HEK293 (cell line): ENCODE results near the gene ACRBP.

ENCODE experiments used
- GFI1B ChIP-seq: fragments of 450-650 bp; formaldehyde crosslinking; IDR thresholded peaks from 2 replicates; pipeline ENCODE4 v1.5.1; 2016; ENCODE audit warnings: missing biosample characterization, missing genetic modification characterization
- GLIS1 ChIP-seq: fragments of 450-650 bp; formaldehyde crosslinking; IDR thresholded peaks from 2 replicates; pipeline ENCODE4 v1.5.1; 2016; ENCODE audit warnings: missing biosample characterization, missing genetic modification characterization
- KLF17 ChIP-seq: fragments of 450-650 bp; formaldehyde crosslinking; IDR thresholded peaks from 2 replicates; pipeline ENCODE4 v1.5.1; 2016; ENCODE audit warnings: missing biosample characterization, missing genetic modification characterization
- KLF7 ChIP-seq: fragments of 450-650 bp; formaldehyde crosslinking; IDR thresholded peaks from 2 replicates; pipeline ENCODE4 v1.5.1; 2016; ENCODE audit warnings: missing biosample characterization, missing genetic modification characterization, borderline replicate concordance
- SALL2 ChIP-seq: fragments of 450-650 bp; formaldehyde crosslinking; IDR thresholded peaks from 2 replicates; pipeline ENCODE4 v1.5.0; 2017; ENCODE audit warnings: missing biosample characterization, mild to moderate bottlenecking, missing genetic modification characterization, borderline replicate concordance
- SP7 ChIP-seq: fragments of 450-650 bp; formaldehyde crosslinking; IDR thresholded peaks from 2 replicates; pipeline ENCODE4 v1.5.1; 2016; ENCODE audit warnings: missing biosample characterization, missing genetic modification characterization
- TRIM28 ChIP-seq: IDR thresholded peaks from 2 replicates; pipeline ENCODE4 v1.6.1; 2011; ENCODE audit warnings: low read length, control low read depth, borderline replicate concordance
- ZBTB21 ChIP-seq: fragments of 450-650 bp; formaldehyde crosslinking; IDR thresholded peaks from 2 replicates; pipeline ENCODE4 v1.5.1; 2017; ENCODE audit warnings: missing biosample characterization, missing genetic modification characterization
- ZFP37 ChIP-seq: fragments of 450-650 bp; formaldehyde crosslinking; IDR thresholded peaks from 2 replicates; pipeline ENCODE4 v1.5.1; 2016; ENCODE audit warnings: missing biosample characterization, missing genetic modification characterization
- ZIC2 ChIP-seq: fragments of 450-650 bp; formaldehyde crosslinking; IDR thresholded peaks from 2 replicates; pipeline ENCODE4 v1.5.1; 2016; ENCODE audit warnings: missing biosample characterization, missing genetic modification characterization
- ZNF155 ChIP-seq: fragments of 450-650 bp; formaldehyde crosslinking; IDR thresholded peaks from 2 replicates; pipeline ENCODE4 v1.5.1; 2016; ENCODE audit warnings: missing biosample characterization, missing genetic modification characterization
- ZNF184 ChIP-seq: fragments of 450-650 bp; IDR thresholded peaks from 2 replicates; pipeline ENCODE4 v1.5.1; 2018; ENCODE audit warnings: missing biosample characterization, mild to moderate bottlenecking, missing genetic modification characterization
- ZNF19 ChIP-seq: fragments of 450-650 bp; formaldehyde crosslinking; IDR thresholded peaks from 2 replicates; pipeline ENCODE4; 2016; ENCODE audit warnings: missing biosample characterization, missing genetic modification characterization, low read depth
- ZNF211 ChIP-seq: fragments of 450-650 bp; formaldehyde crosslinking; IDR thresholded peaks from 2 replicates; pipeline ENCODE4 v1.5.1; 2016; ENCODE audit warnings: low read depth, missing biosample characterization, missing genetic modification characterization
- ZNF221 ChIP-seq: fragments of 450-650 bp; formaldehyde crosslinking; IDR thresholded peaks from 2 replicates; pipeline ENCODE4 v1.5.1; 2017; ENCODE audit warnings: missing biosample characterization, missing genetic modification characterization, borderline replicate concordance
- ZNF23 ChIP-seq: fragments of 450-650 bp; formaldehyde crosslinking; IDR thresholded peaks from 2 replicates; pipeline ENCODE4 v1.5.1; 2016; ENCODE audit warnings: missing biosample characterization, missing genetic modification characterization, borderline replicate concordance
- ZNF266 ChIP-seq: fragments of 450-650 bp; formaldehyde crosslinking; IDR thresholded peaks from 2 replicates; pipeline ENCODE4 v1.5.1; 2016; ENCODE audit warnings: missing biosample characterization, missing genetic modification characterization, low read depth
- ZNF311 ChIP-seq: fragments of 450-650 bp; formaldehyde crosslinking; IDR thresholded peaks from 2 replicates; pipeline ENCODE4 v1.5.1; 2017; ENCODE audit warnings: missing biosample characterization, missing genetic modification characterization, borderline replicate concordance
- ZNF354C ChIP-seq: fragments of 450-650 bp; formaldehyde crosslinking; IDR thresholded peaks from 2 replicates; pipeline ENCODE4 v1.5.1; 2016; ENCODE audit warnings: missing biosample characterization, missing genetic modification characterization, low read depth, borderline replicate concordance
- ZNF366 ChIP-seq: fragments of 450-650 bp; formaldehyde crosslinking; conservative IDR thresholded peaks from 2 replicates; pipeline ENCODE4 v1.5.1; 2016; ENCODE audit warnings: missing biosample characterization, missing genetic modification characterization
- ZNF398 ChIP-seq: fragments of 450-650 bp; formaldehyde crosslinking; IDR thresholded peaks from 2 replicates; pipeline ENCODE4 v1.5.1; 2017; ENCODE audit warnings: missing biosample characterization, missing genetic modification characterization
- ZNF426 ChIP-seq: fragments of 450-650 bp; formaldehyde crosslinking; IDR thresholded peaks from 2 replicates; pipeline ENCODE4 v1.5.1; 2017; ENCODE audit warnings: missing biosample characterization, missing genetic modification characterization, mild to moderate bottlenecking, inconsistent platforms, moderate library complexity
- ZNF501 ChIP-seq: fragments of 450-650 bp; formaldehyde crosslinking; IDR thresholded peaks from 2 replicates; pipeline ENCODE4 v1.5.1; 2016; ENCODE audit warnings: missing biosample characterization, missing genetic modification characterization
- ZNF514 ChIP-seq: fragments of 450-650 bp; formaldehyde crosslinking; IDR thresholded peaks from 2 replicates; pipeline ENCODE4 v1.5.1; 2016; ENCODE audit warnings: missing biosample characterization, missing genetic modification characterization
- ZNF544 ChIP-seq: fragments of 450-650 bp; formaldehyde crosslinking; IDR thresholded peaks from 2 replicates; pipeline ENCODE4 v1.5.0; 2017; ENCODE audit warnings: missing biosample characterization, missing genetic modification characterization
- ZNF555 ChIP-seq: fragments of 450-650 bp; formaldehyde crosslinking; conservative IDR thresholded peaks from 2 replicates; pipeline ENCODE4 v1.5.1; 2017; ENCODE audit warnings: missing biosample characterization, mild to moderate bottlenecking, missing genetic modification characterization, inconsistent platforms
- ZNF558 ChIP-seq: fragments of 450-650 bp; formaldehyde crosslinking; IDR thresholded peaks from 2 replicates; pipeline ENCODE4 v1.5.1; 2016; ENCODE audit warnings: missing biosample characterization, missing genetic modification characterization
- ZNF621 ChIP-seq: fragments of 450-650 bp; formaldehyde crosslinking; IDR thresholded peaks from 2 replicates; pipeline ENCODE4 v1.5.1; 2017; ENCODE audit warnings: missing biosample characterization, missing genetic modification characterization
- ZNF626 ChIP-seq: fragments of 450-650 bp; sonication (Bioruptor Pico); formaldehyde crosslinking; IDR thresholded peaks from 2 replicates; pipeline ENCODE4 v1.5.1; 2018; ENCODE audit warnings: missing biosample characterization, missing genetic modification characterization, inconsistent platforms
- ZNF707 ChIP-seq: fragments of 450-650 bp; formaldehyde crosslinking; IDR thresholded peaks from 2 replicates; pipeline ENCODE4 v1.5.1; 2016; ENCODE audit warnings: missing biosample characterization, missing genetic modification characterization
- ZNF837 ChIP-seq: fragments of 450-650 bp; formaldehyde crosslinking; IDR thresholded peaks from 2 replicates; pipeline ENCODE4 v1.5.1; 2016; ENCODE audit warnings: missing biosample characterization, missing genetic modification characterization
- TF ChIP-seq, protein P1 (sequence below): fragments of 450-650 bp; IDR thresholded peaks from 2 replicates; pipeline ENCODE4 v1.5.1; 2018; ENCODE audit warnings: missing biosample characterization, mild to moderate bottlenecking, missing genetic modification characterization
- TF ChIP-seq, protein P2 (sequence below): fragments of 450-650 bp; formaldehyde crosslinking; IDR thresholded peaks from 2 replicates; pipeline ENCODE4 v1.5.1; 2016; ENCODE audit warnings: missing biosample characterization, missing genetic modification characterization

Gene ACRBP

GRCh38 chr12:6662906-6663742, 15.9 kb upstream of the ACRBP start, which contains the start of gene ING4 (continued):
- no peak for TF ChIP-seq ZNF707 (tag by site-specific recombination)
- no peak for TF ChIP-seq ZNF311
- TF ChIP-seq GLIS1, result peak; percentile 82
- TF ChIP-seq ZFP37, result no peak
- no peak for TF ChIP-seq GFI1B (tag by site-specific recombination)
- TF ChIP-seq ZNF266 (tag by site-specific recombination), result no peak
- TF ChIP-seq ZNF555, result no peak
- TF ChIP-seq ZNF23, result no peak
- TF ChIP-seq, protein P1, sequence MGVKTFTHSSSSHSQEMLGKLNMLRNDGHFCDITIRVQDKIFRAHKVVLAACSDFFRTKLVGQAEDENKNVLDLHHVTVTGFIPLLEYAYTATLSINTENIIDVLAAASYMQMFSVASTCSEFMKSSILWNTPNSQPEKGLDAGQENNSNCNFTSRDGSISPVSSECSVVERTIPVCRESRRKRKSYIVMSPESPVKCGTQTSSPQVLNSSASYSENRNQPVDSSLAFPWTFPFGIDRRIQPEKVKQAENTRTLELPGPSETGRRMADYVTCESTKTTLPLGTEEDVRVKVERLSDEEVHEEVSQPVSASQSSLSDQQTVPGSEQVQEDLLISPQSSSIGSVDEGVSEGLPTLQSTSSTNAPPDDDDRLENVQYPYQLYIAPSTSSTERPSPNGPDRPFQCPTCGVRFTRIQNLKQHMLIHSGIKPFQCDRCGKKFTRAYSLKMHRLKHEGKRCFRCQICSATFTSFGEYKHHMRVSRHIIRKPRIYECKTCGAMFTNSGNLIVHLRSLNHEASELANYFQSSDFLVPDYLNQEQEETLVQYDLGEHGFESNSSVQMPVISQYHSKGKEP, result peak; percentile 73
- TF ChIP-seq ZNF398 (tag by site-specific recombination), result peak; percentile 9; the same call in 1 of the 2 replicates
- TF ChIP-seq ZNF155 (tag by site-specific recombination), result no peak
- peak; percentile 80 for TF ChIP-seq ZNF366 (tag by site-specific recombination)
- TF ChIP-seq ZNF558 (tag by site-specific recombination), result peak; percentile 72; the same call in 1 of the 2 replicates
- TF ChIP-seq ZNF501, result peak; percentile 75
- TF ChIP-seq ZNF19 (tag by site-specific recombination), result no peak
- TF ChIP-seq SALL2, result no peak
- TF ChIP-seq KLF7 (tag by site-specific recombination), result peak; percentile 82
- no peak for TF ChIP-seq ZNF211
- peak; percentile 100 for TF ChIP-seq ZBTB21 (tag by site-specific recombination)
- TF ChIP-seq ZNF837 (tag by site-specific recombination), result no peak
- TF ChIP-seq ZIC2, result peak; percentile 73
- TF ChIP-seq ZNF626 (tag by site-specific recombination), result no peak
- TF ChIP-seq KLF17 (tag by site-specific recombination), result peak; percentile 82
- no peak for TF ChIP-seq ZNF221 (tag by site-specific recombination)
- 0 out of 2 replicates have a peak, but pooled peaks have one; percentile 66 for TF ChIP-seq ZNF184 (tag by site-specific recombination)
- no peak for TF ChIP-seq ZNF514
- no peak for TF ChIP-seq ZNF354C (tag by site-specific recombination)
- TF ChIP-seq, protein P2, sequence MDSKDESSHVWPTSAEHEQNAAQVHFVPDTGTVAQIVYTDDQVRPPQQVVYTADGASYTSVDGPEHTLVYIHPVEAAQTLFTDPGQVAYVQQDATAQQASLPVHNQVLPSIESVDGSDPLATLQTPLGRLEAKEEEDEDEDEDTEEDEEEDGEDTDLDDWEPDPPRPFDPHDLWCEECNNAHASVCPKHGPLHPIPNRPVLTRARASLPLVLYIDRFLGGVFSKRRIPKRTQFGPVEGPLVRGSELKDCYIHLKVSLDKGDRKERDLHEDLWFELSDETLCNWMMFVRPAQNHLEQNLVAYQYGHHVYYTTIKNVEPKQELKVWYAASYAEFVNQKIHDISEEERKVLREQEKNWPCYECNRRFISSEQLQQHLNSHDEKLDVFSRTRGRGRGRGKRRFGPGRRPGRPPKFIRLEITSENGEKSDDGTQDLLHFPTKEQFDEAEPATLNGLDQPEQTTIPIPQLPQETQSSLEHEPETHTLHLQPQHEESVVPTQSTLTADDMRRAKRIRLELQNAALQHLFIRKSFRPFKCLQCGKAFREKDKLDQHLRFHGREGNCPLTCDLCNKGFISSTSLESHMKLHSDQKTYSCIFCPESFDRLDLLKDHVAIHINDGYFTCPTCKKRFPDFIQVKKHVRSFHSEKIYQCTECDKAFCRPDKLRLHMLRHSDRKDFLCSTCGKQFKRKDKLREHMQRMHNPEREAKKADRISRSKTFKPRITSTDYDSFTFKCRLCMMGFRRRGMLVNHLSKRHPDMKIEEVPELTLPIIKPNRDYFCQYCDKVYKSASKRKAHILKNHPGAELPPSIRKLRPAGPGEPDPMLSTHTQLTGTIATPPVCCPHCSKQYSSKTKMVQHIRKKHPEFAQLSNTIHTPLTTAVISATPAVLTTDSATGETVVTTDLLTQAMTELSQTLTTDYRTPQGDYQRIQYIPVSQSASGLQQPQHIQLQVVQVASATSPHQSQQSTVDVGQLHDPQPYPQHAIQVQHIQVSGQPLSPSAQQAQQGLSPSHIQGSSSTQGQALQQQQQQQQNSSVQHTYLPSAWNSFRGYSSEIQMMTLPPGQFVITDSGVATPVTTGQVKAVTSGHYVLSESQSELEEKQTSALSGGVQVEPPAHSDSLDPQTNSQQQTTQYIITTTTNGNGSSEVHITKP (tag by site-specific recombination), result peak; percentile 61
- peak; percentile 61; the same call in 1 of the 2 replicates for TF ChIP-seq TRIM28
- no peak for TF ChIP-seq ZNF621 (tag by site-specific recombination)
- no peak for TF ChIP-seq ZNF426 (tag by site-specific recombination)
- peak; percentile 92 for TF ChIP-seq SP7 (tag by site-specific recombination)
- no peak for TF ChIP-seq ZNF544 (tag by site-specific recombination)
